H1 (cell line): ENCODE data around the gene GABARAPL2. TPM values are rescaled to one million over a fixed set of nuclear protein-coding genes. Genes with fewer than 3 reads are reported as not detected.

Experiments used
- CTCF ChIA-PET: fragments of 300-600 bp; sonication (Branson Sonifier 250); formaldehyde crosslinking; loops from one replicate; lab custom pipeline; 2021; ENCODE audit not compliant: partially characterized antibody; lab: Charles Lee
- POLR2A ChIA-PET: fragments of 300-600 bp; sonication (Branson Sonifier 250); formaldehyde crosslinking; loops from one replicate; lab custom pipeline; 2021; ENCODE audit warnings: inconsistent platforms; ENCODE audit not compliant: partially characterized antibody; lab: Charles Lee
- DNase-seq, 2 experiments: peaks; one replicate each; pipeline versions ENCODE4 v3.0.0 to v3.0.0-alpha.2; 2010 to 2022; ENCODE audit warnings: low spot score in 2 of 2, low read depth in 1 of 2, mixed read lengths in 1 of 2
- FAIRE-seq: peaks from 2 replicates; lab custom pipeline; 2011; peaks lifted over from hg19 to GRCh38; lab: Jason Lieb, UNC
- H2AFZ ChIP-seq: 2 replicates; pipeline ENCODE4 v1.8.1; 2012; ENCODE audit warnings: low read length, inconsistent platforms
- H2AK5ac ChIP-seq: 2 replicates; pipeline ENCODE4 v1.6.1; 2013; ENCODE audit warnings: low read depth, low read length
- H2BK120ac ChIP-seq: replicated peaks from 2 replicates; pipeline ENCODE3; 2013; ENCODE audit warnings: low read depth, low read length, inconsistent platforms
- H2BK12ac ChIP-seq: 2 replicates; pipeline ENCODE4 v1.6.1; 2013; ENCODE audit warnings: low read depth, low read length
- H2BK15ac ChIP-seq: 2 replicates; pipeline ENCODE4 v1.6.1; 2013; ENCODE audit warnings: low read length
- H2BK20ac ChIP-seq: 2 replicates; pipeline ENCODE4 v1.6.1; 2013; ENCODE audit warnings: low read length
- H2BK5ac ChIP-seq: 2 replicates; pipeline ENCODE4 v1.6.1; 2013; ENCODE audit warnings: low read depth, low read length
- H3K14ac ChIP-seq: 2 replicates; pipeline ENCODE4 v1.6.1; 2013; ENCODE audit warnings: inconsistent platforms; ENCODE audit not compliant: insufficient read length
- H3K18ac ChIP-seq: 2 replicates; pipeline ENCODE4 v1.6.1; 2013; ENCODE audit warnings: low read length; ENCODE audit errors: extremely low read depth
- H3K23ac ChIP-seq: 2 replicates; pipeline ENCODE4 v1.6.1; 2013; ENCODE audit warnings: inconsistent platforms; ENCODE audit not compliant: insufficient read length
- H3K23me2 ChIP-seq: 2 replicates; pipeline ENCODE4 v1.6.1; 2013; ENCODE audit warnings: low read depth, low read length
- H3K27ac ChIP-seq: 2 replicates; pipeline ENCODE4 v1.6.1; 2011; ENCODE audit warnings: low read depth, low read length, inconsistent platforms
- H3K27me3 ChIP-seq, 4 experiments: replicated peaks in 1 of 4; 1 replicate in 1 of 4; 2 replicates in 3 of 4; pipeline versions ENCODE4 v1.6.1 to v1.8.1; 2011 to 2013; ENCODE audit warnings: low read length in 3 of 4, mild to moderate bottlenecking in 3 of 4, inconsistent platforms in 2 of 4, mixed read lengths in 2 of 4, moderate library complexity in 1 of 4; ENCODE audit not compliant: control insufficient read depth in 3 of 4, insufficient read depth in 3 of 4; ENCODE audit errors: extremely low read depth in 1 of 4
- H3K36me3 ChIP-seq, 4 experiments: 2 replicates each; pipeline versions ENCODE4 v1.6.1 to v1.8.1; 2011 to 2013; ENCODE audit warnings: mild to moderate bottlenecking in 4 of 4, low read length in 3 of 4, moderate library complexity in 2 of 4, control low read depth in 1 of 4, inconsistent platforms in 1 of 4; ENCODE audit not compliant: insufficient read depth in 4 of 4, control insufficient read depth in 2 of 4
- H3K4ac ChIP-seq: replicated peaks from 2 replicates; pipeline ENCODE3; 2013; ENCODE audit warnings: low read length, low read depth, mixed read lengths, inconsistent platforms; ENCODE audit not compliant: insufficient read length
- H3K4me1 ChIP-seq, 4 experiments: replicated peaks in 1 of 4; 1 replicate in 1 of 4; 2 replicates in 3 of 4; pipeline versions ENCODE4 v1.6.1 to v1.8.1; 2011 to 2013; ENCODE audit warnings: low read length in 3 of 4, inconsistent platforms in 2 of 4, mixed read lengths in 1 of 4; ENCODE audit not compliant: insufficient read depth in 4 of 4, control insufficient read depth in 3 of 4
- H3K4me2 ChIP-seq, 2 experiments: 2 replicates each; pipeline versions ENCODE4 v1.6.1 to v1.8.1; 2011 to 2013; ENCODE audit warnings: low read depth in 2 of 2, low read length in 2 of 2, control low read depth in 1 of 2, inconsistent platforms in 1 of 2, mild to moderate bottlenecking in 1 of 2; ENCODE audit not compliant: insufficient read depth in 1 of 2
- H3K4me3 ChIP-seq, 4 experiments: fragments of 200-600, 300-600 bp in 1 of 4; sonication (generic), shearing (Covaris generic), sonication (Bioruptor Twin) in 1 of 4; 2 replicates each; pipeline versions ENCODE4 v1.5.1 to v1.8.1; 2011 to 2016; ENCODE audit warnings: low read length in 4 of 4, low read depth in 3 of 4, control low read depth in 2 of 4, inconsistent platforms in 2 of 4, mild to moderate bottlenecking in 2 of 4, mixed read lengths in 1 of 4, moderate library complexity in 1 of 4; ENCODE audit not compliant: insufficient read depth in 2 of 4; ENCODE audit errors: extremely low read depth in 1 of 4
- H3K56ac ChIP-seq: replicated peaks from 2 replicates; pipeline ENCODE3; 2013; ENCODE audit warnings: low read depth, mild to moderate bottlenecking, mixed read lengths, low read length, inconsistent platforms; ENCODE audit not compliant: insufficient read length
- H3K79me1 ChIP-seq: 2 replicates; pipeline ENCODE4 v1.6.1; 2013; ENCODE audit warnings: low read depth, low read length, control low read depth
- H3K79me2 ChIP-seq, 2 experiments: 2 replicates each; pipeline versions ENCODE4 v1.6.1 to v1.8.1; 2012 to 2013; ENCODE audit warnings: low read length in 2 of 2, mild to moderate bottlenecking in 2 of 2, inconsistent platforms in 1 of 2; ENCODE audit not compliant: insufficient read depth in 2 of 2, control insufficient read depth in 1 of 2
- H3K9ac ChIP-seq, 4 experiments: replicated peaks in 1 of 4; 1 replicate in 1 of 4; 2 replicates in 3 of 4; pipeline versions ENCODE4 v1.6.1 to v1.8.1; 2011 to 2013; ENCODE audit warnings: low read depth in 3 of 4, low read length in 3 of 4, control low read depth in 2 of 4, mild to moderate bottlenecking in 2 of 4, moderate library complexity in 2 of 4, inconsistent platforms in 1 of 4; ENCODE audit errors: extremely low read depth in 1 of 4
- H3K9me3 ChIP-seq, 2 experiments: 2 replicates each; pipeline versions ENCODE4 v1.6.1 to v1.8.1; 2012 to 2013; ENCODE audit warnings: mild to moderate bottlenecking in 2 of 2, moderate library complexity in 2 of 2, control low read depth in 1 of 2, inconsistent platforms in 1 of 2, low read depth in 1 of 2, low read length in 1 of 2, mixed read lengths in 1 of 2; ENCODE audit not compliant: insufficient read depth in 2 of 2
- H4K20me1 ChIP-seq, 2 experiments: replicated peaks in 1 of 2; 2 replicates each; pipeline versions ENCODE3 to v1.8.1; 2011 to 2013; ENCODE audit warnings: inconsistent platforms in 2 of 2, low read length in 2 of 2, mild to moderate bottlenecking in 1 of 2; ENCODE audit not compliant: insufficient read depth in 2 of 2, control insufficient read depth in 1 of 2
- H4K5ac ChIP-seq: 2 replicates; pipeline ENCODE4 v1.6.1; 2013; ENCODE audit warnings: low read length, low read depth, mixed read lengths, inconsistent platforms; ENCODE audit not compliant: insufficient read length
- H4K8ac ChIP-seq: 2 replicates; pipeline ENCODE4 v1.8.0; 2013; ENCODE audit warnings: mild to moderate bottlenecking, moderate library complexity, low read length, inconsistent platforms; ENCODE audit not compliant: insufficient read depth; ENCODE audit errors: extremely low read depth
- H4K91ac ChIP-seq: replicated peaks from 2 replicates; pipeline ENCODE3; 2013; ENCODE audit warnings: low read length, mixed read lengths, inconsistent platforms; ENCODE audit not compliant: insufficient read length
- CEBPB ChIP-seq: IDR thresholded peaks from 2 replicates; pipeline ENCODE4 v1.6.1; 2012; ENCODE audit warnings: low read depth, low read length
- MAFK ChIP-seq: IDR thresholded peaks from 2 replicates; pipeline ENCODE4 v1.6.1; 2012; ENCODE audit warnings: low read depth, mild to moderate bottlenecking, improper control_type of control experiment, low read length
- WGBS, 2 experiments: shearing (Covaris generic) in 1 of 2; methylation state at CpG; one replicate each; pipeline versions ENCODE4 v1.1.6 to v1.1.7; 2013 to 2015; ENCODE audit warnings: low lambda C conversion rate in 2 of 2, mixed read lengths in 2 of 2, inconsistent platforms in 1 of 2, low coverage in 1 of 2, missing lambda C conversion rate in 1 of 2; ENCODE audit not compliant: insufficient replicate concordance in 2 of 2, insufficient coverage in 1 of 2, insufficient read length in 1 of 2; ENCODE audit errors: extremely low coverage in 1 of 2, missing lambda C conversion rate in 1 of 2; 5-methylcytosine and 5-hydroxymethylcytosine counted together
- polyA plus RNA-seq, 7 experiments: library from polyadenylated mRNA; depleted of rRNA in 3 of 7; stranded (reverse) in 5 of 7; unstranded in 2 of 7; fragments of >200 nt in 5 of 7; fragments of 200-250 nt in 2 of 7; gene quantifications; 1 replicate in 5 of 7; 2 replicates in 1 of 7; 4 replicates in 1 of 7; pipeline versions ENCODE4 v1.2.1 to v1.2.3, GENCODE V29; 2011 to 2013; ENCODE audit warnings: missing spikeins in 2 of 7, mixed read lengths in 2 of 7
- total RNA-seq: library from RNA; stranded (reverse); fragmentation: NEBNext Ultra II Directional; extraction: Animal tissue kit (Norgen Biotek cat#: 25700); gene quantifications from 2 replicates; pipeline ENCODE4 v1.2.1, GENCODE V29; 2021

GABARAPL2 gene
- total and polyA plus RNA-seq, 2 of the 8 experiments (the other 6 are each of a cell fraction or from before 2014, with no cell fraction given) = 65.8 to 71.3 TPM

DNA sequence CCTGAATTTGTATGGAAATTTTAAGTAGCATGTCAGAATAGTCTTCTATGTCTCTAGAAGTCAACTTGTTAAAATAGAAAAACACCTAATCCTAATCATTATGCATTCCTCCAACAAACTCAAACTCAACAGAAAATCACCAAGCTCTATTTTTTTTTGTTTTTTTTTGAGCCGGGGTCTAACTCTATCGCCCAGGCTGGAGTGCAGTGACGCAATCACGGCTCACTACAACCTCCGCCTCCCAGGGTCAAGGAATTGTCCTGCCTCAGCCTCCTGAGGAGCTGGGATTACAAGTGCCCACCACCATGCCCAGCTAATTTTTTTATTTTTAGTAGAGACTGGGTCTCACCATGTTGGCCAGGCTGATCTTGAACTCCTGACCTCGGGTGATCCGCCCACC, 19.9 kb upstream of the GABARAPL2 start:
- no peaks in the 10 kb centered on the region for H3K36me3 ChIP-seq
- no peak overlapping the region for H3K18ac ChIP-seq
- ChIA-PET CTCF (interaction anchor here (0.8 to 12.7 kb wide), 5 partner anchors 26 to 144 kb away, joined by 3 to 158 read pairs (median 4); partner anchors contain the start of genes CHST6 and TMEM170A), POLR2A (interaction anchor here (0.6 kb wide), 1 partner anchor 459 kb away, joined by 3 read pairs; no protein-coding TSS in a partner anchor)
- no peak overlapping the region for H3K4me2 ChIP-seq
- WGBS, 2 experiments = 97% methylated on average over 7 of the region's 7 CpGs; no CpG with 5 or more reads in 1 of the 2 experiments
- H3K27ac ChIP-seq = no peak overlapping the region
- H2AFZ ChIP-seq = no peak overlapping the region
- H3K27me3 ChIP-seq = no peaks in the 10 kb centered on the region
- FAIRE-seq = no peak
- peaks cover 0 to 5% (median 0%) of the 10 kb centered on the region in 4 experiments; a peak in 5 of 7 replicates for H3K4me1 ChIP-seq
- no peak for DNase-seq
- H2BK5ac ChIP-seq = no peak overlapping the region
- H2BK12ac ChIP-seq = no peak overlapping the region
- H4K91ac ChIP-seq = no peak overlapping the region
- no peak overlapping the region for H2AK5ac ChIP-seq
- no peak overlapping the region for H4K8ac ChIP-seq
- no peaks in the 10 kb centered on the region for H3K9me3 ChIP-seq
- no peak overlapping the region for H2BK15ac ChIP-seq
- TF ChIP-seq CEBPB (peak; percentile 51; the same call in 1 of the 2 replicates), MAFK (no peak)
- H3K14ac ChIP-seq = no peak overlapping the region
- H4K5ac ChIP-seq = no peak overlapping the region
- H3K23ac ChIP-seq = no peak overlapping the region
- H3K79me2 ChIP-seq = no peaks in the 10 kb centered on the region
- no peaks in the 10 kb centered on the region for H3K79me1 ChIP-seq
- no peaks in the 10 kb centered on the region for H3K23me2 ChIP-seq
- no peak overlapping the region for H3K56ac ChIP-seq
- no peak overlapping the region for H3K4ac ChIP-seq
- H4K20me1 ChIP-seq = peaks cover 0 to 1% of the 10 kb centered on the region in 2 experiments
- no peak overlapping the region for H2BK20ac ChIP-seq
- no peak overlapping the region for H3K9ac ChIP-seq
- H3K4me3 ChIP-seq = no peak overlapping the region
- H2BK120ac ChIP-seq = no peak overlapping the region
